OCI-LY1 (cell line): ENCODE measurements around the gene CFAP73.

ENCODE experiments used
- H2AFZ ChIP-seq: fragments of 200-600 bp; sonication (generic), shearing (Covaris generic); 2 replicates; pipeline ENCODE4 v1.6.0; 2014; ENCODE audit warnings: antibody characterized with exemption, mild to moderate bottlenecking, low read length
- H3F3A ChIP-seq: fragments of 200-600 bp; sonication (generic), shearing (Covaris generic); 2 replicates; pipeline ENCODE4 v1.6.0; 2014; ENCODE audit warnings: mild to moderate bottlenecking, antibody characterized with exemption, low read length, moderate library complexity; ENCODE audit not compliant: insufficient read depth
- H3K27ac ChIP-seq: fragments of 200-600 bp; sonication (generic); 2 replicates; pipeline ENCODE4 v1.5.1; 2014; ENCODE audit warnings: low read length, mixed run types, mild to moderate bottlenecking, low read depth; ENCODE audit not compliant: poor library complexity, severe bottlenecking
- H3K27me3 ChIP-seq: fragments of 200-600 bp; sonication (generic); 2 replicates; pipeline ENCODE4 v1.6.0; 2014; ENCODE audit warnings: antibody characterized with exemption, mild to moderate bottlenecking, low read length, moderate library complexity; ENCODE audit not compliant: insufficient read depth
- H3K36me3 ChIP-seq: fragments of 200-600 bp; sonication (generic); 2 replicates; pipeline ENCODE4 v1.6.1; 2014; ENCODE audit warnings: mild to moderate bottlenecking, antibody characterized with exemption, low read length, moderate library complexity, mixed read lengths; ENCODE audit not compliant: insufficient read depth
- H3K4me1 ChIP-seq: fragments of 200-600 bp; sonication (generic); 2 replicates; pipeline ENCODE4 v1.5.1; 2014; ENCODE audit warnings: mild to moderate bottlenecking, low read length, moderate library complexity; ENCODE audit not compliant: insufficient read depth, severe bottlenecking
- H3K4me2 ChIP-seq: fragments of 200-600 bp; sonication (generic), shearing (Covaris generic); 2 replicates; pipeline ENCODE4 v1.6.1; 2014; ENCODE audit warnings: low read length
- H3K4me3 ChIP-seq: fragments of 200-600 bp; sonication (generic); 2 replicates; pipeline ENCODE4 v1.5.1; 2014; ENCODE audit warnings: low read length, low read depth, mild to moderate bottlenecking, mixed read lengths; ENCODE audit not compliant: poor library complexity, severe bottlenecking
- H3K79me2 ChIP-seq: fragments of 200-600 bp; shearing (Covaris generic); 2 replicates; pipeline ENCODE4 v1.6.1; 2016; ENCODE audit warnings: mixed run types, low read length, mixed read lengths; ENCODE audit not compliant: insufficient read depth
- H3K9ac ChIP-seq: fragments of 200-600 bp; sonication (generic), shearing (Covaris generic); 2 replicates; pipeline ENCODE4 v1.6.1; 2014; ENCODE audit warnings: mild to moderate bottlenecking, low read length, mixed read lengths
- H3K9me2 ChIP-seq: fragments of 200-600 bp; sonication (generic), shearing (Covaris generic); 2 replicates; pipeline ENCODE4 v1.6.1; 2014; ENCODE audit warnings: low read depth, mild to moderate bottlenecking, low read length, mixed read lengths
- H3K9me3 ChIP-seq: fragments of 200-600 bp; shearing (Covaris generic); 2 replicates; pipeline ENCODE4 v1.6.1; 2014; ENCODE audit warnings: low read length, mixed read lengths
- H4K20me1 ChIP-seq: fragments of 200-600 bp; sonication (generic), shearing (Covaris generic); 2 replicates; pipeline ENCODE4 v1.6.0; 2016; ENCODE audit warnings: mild to moderate bottlenecking, low read length; ENCODE audit not compliant: insufficient read depth
- CTCF ChIP-seq: fragments of 200-600 bp; sonication (generic), shearing (Covaris generic); IDR thresholded peaks from 2 replicates; pipeline ENCODE4 v1.5.1; 2017; ENCODE audit warnings: mild to moderate bottlenecking, antibody characterized with exemption, low read length, moderate library complexity, mixed read lengths
- EZH2 ChIP-seq: fragments of 200-600 bp; sonication (generic), shearing (Covaris generic); IDR thresholded peaks from 2 replicates; pipeline ENCODE4 v1.8.0; 2017; ENCODE audit warnings: borderline replicate concordance, mixed run types, mild to moderate bottlenecking, antibody characterized with exemption, low read length, moderate library complexity, mixed read lengths

The CFAP73 gene

DNA sequence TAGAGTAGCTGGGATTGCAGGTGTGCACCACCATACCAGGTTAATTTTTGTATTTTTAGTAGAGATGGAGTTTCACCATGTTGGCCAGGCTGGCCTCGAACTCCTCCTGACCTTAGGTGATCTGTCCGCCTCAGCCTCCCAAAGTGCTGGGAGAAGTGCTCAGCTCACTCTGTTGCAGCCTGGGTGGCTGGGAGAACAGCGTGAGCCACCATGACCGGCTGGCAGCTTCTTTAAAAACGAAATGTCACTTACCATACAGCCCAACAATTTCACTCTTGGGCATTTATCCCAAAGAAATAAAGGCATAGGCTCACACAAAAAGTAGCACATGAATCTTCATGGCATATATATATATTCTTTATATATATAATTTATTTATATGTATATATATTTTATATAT lies 4.7 kb upstream of the CFAP73 start:
- Histone ChIP-seq H3K27me3 (no peaks in the 10 kb centered on the region), H3K9me2 (no peaks in the 10 kb centered on the region), H3K4me1 (peaks cover 40% of the 10 kb centered on the region), H3F3A (no peaks in the 10 kb centered on the region), H3K79me2 (no peaks in the 10 kb centered on the region), H3K4me2 (no peak overlapping the region), H3K36me3 (no peaks in the 10 kb centered on the region), H4K20me1 (no peaks in the 10 kb centered on the region), H3K27ac (no peak overlapping the region), H3K4me3 (no peak overlapping the region), H2AFZ (no peak overlapping the region), H3K9ac (no peak overlapping the region), H3K9me3 (no peaks in the 10 kb centered on the region; the same call in 1 of the 2 replicates)
- TF ChIP-seq EZH2 (no peak), CTCF (no peak)

DNA sequence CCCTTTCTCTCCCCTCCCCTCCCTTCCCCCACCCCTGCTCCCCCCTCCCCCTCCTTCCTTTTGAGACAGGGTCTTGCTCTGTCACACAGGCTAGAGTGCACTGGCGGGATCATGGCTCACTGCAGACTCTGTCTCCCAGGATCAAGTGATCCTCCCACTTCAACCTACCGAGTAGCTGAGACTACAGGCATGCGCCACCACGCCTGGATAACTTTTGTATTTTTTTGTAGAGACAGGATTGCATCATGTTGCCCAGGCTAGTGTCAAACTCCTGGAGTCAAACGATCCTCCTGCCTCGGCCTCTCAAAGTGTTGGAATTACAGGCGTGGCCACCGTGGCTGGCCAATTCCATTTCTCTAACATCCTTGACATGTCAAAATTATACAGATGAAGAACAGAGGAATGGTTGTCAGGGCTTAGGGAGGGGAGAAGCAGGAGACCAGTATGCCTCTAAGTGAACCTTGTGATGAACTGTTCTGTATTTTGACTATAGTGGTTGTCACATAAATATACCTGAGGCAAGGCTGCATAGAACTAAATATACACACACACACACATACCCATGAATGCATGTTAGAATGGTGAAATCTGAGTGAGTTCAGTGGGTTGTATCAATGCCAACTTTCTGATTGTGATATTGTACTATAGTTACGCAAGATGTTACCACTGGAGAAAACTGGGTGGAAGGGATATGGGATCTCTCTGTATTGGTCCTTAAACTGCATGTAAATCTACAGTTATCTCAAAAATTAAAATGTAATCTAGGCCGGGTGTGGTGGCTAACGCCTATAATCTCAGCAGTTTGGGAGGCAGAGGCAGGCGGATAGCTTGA lies 3.6 kb upstream of the CFAP73 start:
- Histone ChIP-seq H3F3A (no peaks in the 10 kb centered on the region), H3K27ac (peak overlapping the region; percentile 49), H3K4me3 (no peak overlapping the region), H3K9me2 (no peaks in the 10 kb centered on the region), H3K79me2 (no peaks in the 10 kb centered on the region), H3K9ac (no peak overlapping the region), H3K4me1 (peaks cover 41% of the 10 kb centered on the region), H3K4me2 (no peak overlapping the region), H2AFZ (no peak overlapping the region), H3K36me3 (no peaks in the 10 kb centered on the region), H3K27me3 (no peaks in the 10 kb centered on the region), H4K20me1 (no peaks in the 10 kb centered on the region), H3K9me3 (no peaks in the 10 kb centered on the region; the same call in 1 of the 2 replicates)
- TF ChIP-seq CTCF (no peak), EZH2 (no peak)

DNA sequence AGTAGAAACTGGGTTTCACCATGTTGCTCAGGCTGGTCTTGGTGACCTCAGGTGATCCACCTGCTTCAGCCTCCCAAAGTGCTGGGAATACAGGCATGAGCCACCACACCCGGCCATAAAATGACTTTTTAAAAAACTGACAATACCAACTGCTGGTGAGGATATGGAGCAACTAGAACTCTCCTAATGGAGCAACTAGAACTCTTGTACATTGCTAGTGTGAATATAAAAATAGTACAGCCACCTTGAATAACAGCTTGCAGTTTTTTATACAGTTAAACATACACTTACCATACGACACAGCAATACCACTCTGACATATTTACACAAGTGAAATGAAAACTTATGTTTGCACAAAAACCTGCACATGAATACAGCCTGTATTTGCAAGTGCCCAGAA lies 2.5 kb upstream of the CFAP73 start:
- H3K9ac ChIP-seq, result no peak overlapping the region
- H2AFZ ChIP-seq, result no peak overlapping the region
- H3K27me3 ChIP-seq, result no peaks in the 10 kb centered on the region

More for the DNA sequence above, 2.5 kb upstream of the CFAP73 start:
- no peaks in the 10 kb centered on the region; the same call in 1 of the 2 replicates for H3K9me3 ChIP-seq
- H3K79me2 ChIP-seq, result no peaks in the 10 kb centered on the region
- no peak overlapping the region for H3K4me2 ChIP-seq
- H3F3A ChIP-seq, result peaks cover 1% of the 10 kb centered on the region; the same call in 1 of the 2 replicates
- no peak overlapping the region for H3K4me3 ChIP-seq
- H3K4me1 ChIP-seq, result peaks cover 37% of the 10 kb centered on the region
- no peak overlapping the region for H3K27ac ChIP-seq
- H4K20me1 ChIP-seq, result no peaks in the 10 kb centered on the region
- H3K36me3 ChIP-seq, result no peaks in the 10 kb centered on the region
- no peaks in the 10 kb centered on the region for H3K9me2 ChIP-seq
- TF ChIP-seq CTCF, result no peak
- no peak for TF ChIP-seq EZH2
